K562 (cell line): ENCODE results near the gene CD2. TPM values are rescaled to one million over a fixed set of nuclear protein-coding genes. Genes with fewer than 3 reads are reported as not detected.

ENCODE experiments used
- CHCHD3 ChIP-seq: fragments of 250-450 bp; sonication (Bioruptor Pico); IDR thresholded peaks from 2 replicates; pipeline ENCODE4 v2.1.2; 2022; ENCODE audit warnings: mild to moderate bottlenecking
- CHD4 ChIP-seq: fragments of 200-600 bp; sonication (generic); IDR thresholded peaks from 3 replicates; pipeline ENCODE4 v1.6.1; 2012; ENCODE audit warnings: low read depth, mild to moderate bottlenecking, mixed read lengths, low read length, inconsistent platforms; ENCODE audit not compliant: insufficient read depth, insufficient replicate concordance, poor library complexity, severe bottlenecking
- ILF3 ChIP-seq: fragments of 450-650 bp; IDR thresholded peaks from 2 replicates; pipeline ENCODE4 v1.6.1; 2018; ENCODE audit warnings: antibody characterized with exemption, mild to moderate bottlenecking, moderate library complexity, borderline replicate concordance
- RBM25 ChIP-seq: fragments of 200-400 bp; formaldehyde crosslinking; IDR thresholded peaks from 2 replicates; pipeline ENCODE4 v1.6.1; 2018; ENCODE audit warnings: low read length, low read depth, moderate library complexity; ENCODE audit not compliant: severe bottlenecking
- TAF15 ChIP-seq: fragments of 200-400 bp; formaldehyde crosslinking; IDR thresholded peaks from 2 replicates; pipeline ENCODE4 v1.6.1; 2017; ENCODE audit warnings: mild to moderate bottlenecking, low read depth, low read length, moderate library complexity
- TAF7 ChIP-seq: fragments of 450-650 bp; IDR thresholded peaks from 2 replicates; pipeline ENCODE4 v1.6.1; 2016; ENCODE audit warnings: missing genetic modification characterization, missing compliant biosample characterization
- THRAP3 ChIP-seq: fragments of 450-650 bp; IDR thresholded peaks from 2 replicates; pipeline ENCODE4 v1.6.1; 2016; ENCODE audit warnings: mild to moderate bottlenecking, inconsistent platforms, borderline replicate concordance
- YY1 ChIP-seq, 3 experiments: IDR thresholded peaks; 2 replicates each; pipeline ENCODE4 v1.6.1; 2011; ENCODE audit warnings: low read length in 2 of 3, mild to moderate bottlenecking in 2 of 3, moderate library complexity in 2 of 3, borderline replicate concordance in 1 of 3, control low read depth in 1 of 3, low read depth in 1 of 3; ENCODE audit not compliant: insufficient read depth in 3 of 3, insufficient replicate concordance in 2 of 3, control insufficient read depth in 1 of 3, insufficient read length in 1 of 3; ENCODE audit errors: extremely low read depth in 1 of 3
- ZNF561 ChIP-seq: fragments of 450-650 bp; formaldehyde crosslinking; conservative IDR thresholded peaks from 2 replicates; pipeline ENCODE4 v1.4.0; 2020; ENCODE audit warnings: mild to moderate bottlenecking, moderate library complexity
- ZNF79 ChIP-seq: fragments of 250-450 bp; sonication (Bioruptor Pico); IDR thresholded peaks from 2 replicates; pipeline ENCODE4 v1.4.0; 2020; ENCODE audit warnings: low read depth, mild to moderate bottlenecking, moderate library complexity
- polyA plus RNA-seq, 8 experiments: library from polyadenylated mRNA; depleted of rRNA in 4 of 8; stranded (reverse) in 5 of 8; unstranded in 3 of 8; fragments of >200 nt; fragmentation: Nextera tagmentation in 2 of 8; fragmentation: Illumina TruSeq in 1 of 8; extraction: Ambion mirVana in 2 of 8; extraction: Trizol in 1 of 8; gene quantifications; 2 replicates each; pipeline versions ENCODE4 v1.2.1 to v1.2.3, GENCODE V29; 2011 to 2014; ENCODE audit warnings: inconsistent platforms in 1 of 8, missing spikeins in 1 of 8
- total RNA-seq, 7 experiments: library from RNA; depleted of rRNA in 6 of 7; stranded (reverse); fragments of >200 nt in 6 of 7; fragmentation: Illumina TruSeq in 2 of 7; extraction: Trizol in 2 of 7; gene quantifications; 2 replicates each; pipeline versions ENCODE4 v1.2.1 to v1.2.3, GENCODE V29; 2011 to 2021; ENCODE audit warnings: low replicate concordance in 1 of 7
- TF ChIP-seq, protein P1 (sequence below): IDR thresholded peaks from 2 replicates; pipeline ENCODE4 v1.6.1; 2011; ENCODE audit warnings: borderline replicate concordance, low read depth, mild to moderate bottlenecking, moderate library complexity, low read length; ENCODE audit not compliant: insufficient read depth, poor library complexity, severe bottlenecking

Gene CD2
- total and polyA plus RNA-seq, 9 of the 15 experiments (the other 6 are each of a cell fraction or from before 2014, with no cell fraction given), result 0.07 to 0.16 TPM; not detected in 7

DNA sequence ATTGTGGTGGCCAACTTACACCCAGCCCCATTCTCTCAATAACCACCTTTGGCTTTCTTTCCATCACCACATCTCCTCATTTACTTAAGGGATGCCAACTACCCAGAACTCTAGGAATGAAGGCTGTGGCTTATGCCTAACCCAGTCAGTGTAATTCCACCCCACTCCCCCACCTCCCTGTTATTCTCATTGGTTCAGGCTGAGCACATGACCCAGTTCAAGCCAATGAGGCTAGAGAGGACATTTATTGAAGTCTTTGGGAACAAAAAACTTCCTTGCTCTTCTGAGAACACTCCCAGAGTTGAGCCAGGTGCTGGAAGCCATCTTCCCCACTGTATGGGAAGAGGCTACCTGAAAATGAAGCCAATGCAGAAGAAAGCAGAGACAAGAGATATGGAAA is 22.8 kb upstream of the CD2 start (continued):
- peak; percentile 39 for TF ChIP-seq RBM25
- TF ChIP-seq ZNF79 (CRISPR knock-in tag), result no peak
- no peak for TF ChIP-seq YY1 (IDR thresholded peaks at IDR 0.05; ENCODE audit: borderline replicate concordance in 1 of 3, control insufficient read depth in 1 of 3, extremely low read depth in 1 of 3, insufficient read depth in 3 of 3, insufficient read length in 1 of 3, insufficient replicate concordance in 2 of 3, low read depth in 1 of 3, low read length in 2 of 3)
- no peak for TF ChIP-seq CHD4
- TF ChIP-seq CHCHD3, result no peak
- no peak for TF ChIP-seq TAF15
- TF ChIP-seq THRAP3, result no peak
- TF ChIP-seq ILF3, result no peak
- no peak for TF ChIP-seq ZNF561 (CRISPR knock-in tag)
- TF ChIP-seq TAF7 (tag), result no peak
- TF ChIP-seq, protein P1, sequence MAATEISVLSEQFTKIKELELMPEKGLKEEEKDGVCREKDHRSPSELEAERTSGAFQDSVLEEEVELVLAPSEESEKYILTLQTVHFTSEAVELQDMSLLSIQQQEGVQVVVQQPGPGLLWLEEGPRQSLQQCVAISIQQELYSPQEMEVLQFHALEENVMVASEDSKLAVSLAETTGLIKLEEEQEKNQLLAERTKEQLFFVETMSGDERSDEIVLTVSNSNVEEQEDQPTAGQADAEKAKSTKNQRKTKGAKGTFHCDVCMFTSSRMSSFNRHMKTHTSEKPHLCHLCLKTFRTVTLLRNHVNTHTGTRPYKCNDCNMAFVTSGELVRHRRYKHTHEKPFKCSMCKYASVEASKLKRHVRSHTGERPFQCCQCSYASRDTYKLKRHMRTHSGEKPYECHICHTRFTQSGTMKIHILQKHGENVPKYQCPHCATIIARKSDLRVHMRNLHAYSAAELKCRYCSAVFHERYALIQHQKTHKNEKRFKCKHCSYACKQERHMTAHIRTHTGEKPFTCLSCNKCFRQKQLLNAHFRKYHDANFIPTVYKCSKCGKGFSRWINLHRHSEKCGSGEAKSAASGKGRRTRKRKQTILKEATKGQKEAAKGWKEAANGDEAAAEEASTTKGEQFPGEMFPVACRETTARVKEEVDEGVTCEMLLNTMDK, result no peak
